Measurements from ENCODE around the gene ABCA12. TPM values are rescaled to one million over a fixed set of nuclear protein-coding genes. Genes with fewer than 3 reads are reported as not detected.
"Not testable (repeated sequence)": the region's sequence is repeated elsewhere in the genome, so short reads cannot be mapped to it uniquely, and the experiment has no call there.

Gene ABCA12
- total RNA-seq, 4 donors from 2014 or later = not detected

DNA sequence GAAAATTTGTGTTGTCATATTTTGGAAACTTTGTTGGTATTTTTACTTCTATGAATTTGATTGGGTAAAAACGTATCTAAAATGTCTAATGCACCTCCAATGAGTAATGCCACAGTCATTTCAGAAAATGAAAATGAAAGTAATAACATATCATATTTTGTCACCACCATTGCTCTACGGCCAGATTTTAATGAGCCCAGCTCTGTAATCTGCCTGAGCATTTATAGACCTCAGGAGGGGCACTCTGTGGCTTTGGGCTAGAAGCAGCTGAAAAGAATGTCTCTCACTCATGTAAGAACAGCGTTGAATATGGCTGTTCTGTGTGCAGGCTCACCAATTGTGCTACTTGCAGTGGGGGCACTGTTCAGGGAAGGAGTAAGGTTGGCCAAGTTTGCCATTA lies 32.7 kb upstream of the ABCA12 start:
- Histone ChIP-seq H3K4me1 (peaks cover 0 to 10% (median 0%) of the 10 kb centered on the region in 4 donors), H3K9me3 (no peaks in the 10 kb centered on the region), H3K27ac (no peak overlapping the region), H3K4me3 (peak overlapping the region in 2 of 4 donors; percentile 25 to 27), H3K36me3 (no peaks in the 10 kb centered on the region), H3K27me3 (no peaks in the 10 kb centered on the region)
- DNase-seq (ENCODE audit: low spot score in 2 of 2) = no peak
- no peak for TF ChIP-seq POLR2A (IDR thresholded peaks at IDR 0.05)
- TF ChIP-seq, protein P1, sequence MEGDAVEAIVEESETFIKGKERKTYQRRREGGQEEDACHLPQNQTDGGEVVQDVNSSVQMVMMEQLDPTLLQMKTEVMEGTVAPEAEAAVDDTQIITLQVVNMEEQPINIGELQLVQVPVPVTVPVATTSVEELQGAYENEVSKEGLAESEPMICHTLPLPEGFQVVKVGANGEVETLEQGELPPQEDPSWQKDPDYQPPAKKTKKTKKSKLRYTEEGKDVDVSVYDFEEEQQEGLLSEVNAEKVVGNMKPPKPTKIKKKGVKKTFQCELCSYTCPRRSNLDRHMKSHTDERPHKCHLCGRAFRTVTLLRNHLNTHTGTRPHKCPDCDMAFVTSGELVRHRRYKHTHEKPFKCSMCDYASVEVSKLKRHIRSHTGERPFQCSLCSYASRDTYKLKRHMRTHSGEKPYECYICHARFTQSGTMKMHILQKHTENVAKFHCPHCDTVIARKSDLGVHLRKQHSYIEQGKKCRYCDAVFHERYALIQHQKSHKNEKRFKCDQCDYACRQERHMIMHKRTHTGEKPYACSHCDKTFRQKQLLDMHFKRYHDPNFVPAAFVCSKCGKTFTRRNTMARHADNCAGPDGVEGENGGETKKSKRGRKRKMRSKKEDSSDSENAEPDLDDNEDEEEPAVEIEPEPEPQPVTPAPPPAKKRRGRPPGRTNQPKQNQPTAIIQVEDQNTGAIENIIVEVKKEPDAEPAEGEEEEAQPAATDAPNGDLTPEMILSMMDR (IDR thresholded peaks at IDR 0.05) = no peak
- no peak for TF ChIP-seq EP300 (IDR thresholded peaks at IDR 0.05)
- 34 to 35% methylated on average over 3 of the region's 3 CpGs for WGBS, 2 donors

GRCh38 chr2:215166505-215166904 lies 28.1 kb upstream of the ABCA12 start:
- WGBS, 2 donors = 50 to 77% methylated on average over 2 of the region's 2 CpGs
- not testable (repeated sequence) for H3K4me3 ChIP-seq; DNase-seq (ENCODE audit: low spot score in 2 of 2)

GRCh38 chr2:215163319-215163718 lies 24.9 kb upstream of the ABCA12 start:
- H3K4me1 ChIP-seq; H3K27me3 ChIP-seq; DNase-seq (ENCODE audit: low spot score in 2 of 2); H3K4me3 ChIP-seq; H3K36me3 ChIP-seq; H3K27ac ChIP-seq; H3K9me3 ChIP-seq: not testable (repeated sequence)
- WGBS, 2 donors = 94 to 98% methylated on average over 8 to 29 of the region's 31 CpGs

More at GRCh38 chr2:215166505-215166904, 28.1 kb upstream of the ABCA12 start:
- not testable (repeated sequence) for H3K27ac ChIP-seq, H3K27me3 ChIP-seq, H3K9me3 ChIP-seq, H3K36me3 ChIP-seq, H3K4me1 ChIP-seq

DNA sequence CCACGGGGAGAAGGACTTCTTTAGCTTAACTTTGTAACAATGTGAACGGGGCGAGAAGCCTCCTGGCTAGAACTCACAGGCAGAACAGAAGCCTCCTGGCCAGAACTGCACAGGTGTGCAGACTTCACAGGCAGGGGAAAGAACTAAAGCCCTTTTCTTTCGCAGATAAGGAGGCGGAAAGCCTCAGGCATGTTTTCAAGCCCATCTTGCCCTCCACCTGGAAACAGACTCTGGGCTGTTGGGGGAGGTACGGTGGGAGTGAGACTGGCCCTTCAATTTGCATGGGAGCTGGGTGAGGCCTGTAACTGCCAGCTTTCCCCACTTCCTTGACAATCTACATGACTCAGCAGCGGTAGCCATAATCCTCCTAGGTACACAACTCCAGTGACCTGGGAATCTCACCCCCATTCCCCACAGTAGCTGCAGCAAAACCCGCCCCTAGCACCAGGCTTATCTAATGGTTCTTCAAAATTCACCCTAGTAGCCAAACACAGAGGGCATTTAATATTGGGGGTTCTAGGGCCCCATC lies 22.9 kb upstream of the ABCA12 start:
- H3K36me3 ChIP-seq = no peaks in the 10 kb centered on the region
- DNase-seq (ENCODE audit: low spot score in 2 of 2) = no peak
- H3K9me3 ChIP-seq = peaks cover 0 to 7% (median 0%) of the 10 kb centered on the region in 4 donors
- H3K4me3 ChIP-seq = no peak overlapping the region
- WGBS, 2 donors = 89 to 96% methylated on average over 8 of the region's 8 CpGs
- no peak overlapping the region for H3K27ac ChIP-seq
- H3K27me3 ChIP-seq = no peaks in the 10 kb centered on the region
- TF ChIP-seq, protein P1 (IDR thresholded peaks at IDR 0.05) = no peak
- TF ChIP-seq POLR2A (IDR thresholded peaks at IDR 0.05) (no peak), EP300 (IDR thresholded peaks at IDR 0.05) (no peak)
- no peaks in the 10 kb centered on the region for H3K4me1 ChIP-seq

- H3K9me3 ChIP-seq = peaks cover 0 to 7% (median 0%) of the 10 kb centered on the region in 4 donors
- no peaks in the 10 kb centered on the region for H3K27me3 ChIP-seq
- WGBS, 2 donors = 85 to 95% methylated on average over 1 of the region's 1 CpG
- no peak for DNase-seq (ENCODE audit: low spot score in 2 of 2)
- no peaks in the 10 kb centered on the region for H3K4me1 ChIP-seq
- H3K36me3 ChIP-seq = no peaks in the 10 kb centered on the region
- H3K4me3 ChIP-seq = no peak overlapping the region
- TF ChIP-seq, protein P1 (IDR thresholded peaks at IDR 0.05) = no peak
- no peak for TF ChIP-seq POLR2A (IDR thresholded peaks at IDR 0.05)
- TF ChIP-seq EP300 (IDR thresholded peaks at IDR 0.05) = no peak
- H3K27ac ChIP-seq = no peak overlapping the region
These were observed 21.7 kb upstream of the ABCA12 start for GRCh38 chr2:215160081-215160480.

DNA sequence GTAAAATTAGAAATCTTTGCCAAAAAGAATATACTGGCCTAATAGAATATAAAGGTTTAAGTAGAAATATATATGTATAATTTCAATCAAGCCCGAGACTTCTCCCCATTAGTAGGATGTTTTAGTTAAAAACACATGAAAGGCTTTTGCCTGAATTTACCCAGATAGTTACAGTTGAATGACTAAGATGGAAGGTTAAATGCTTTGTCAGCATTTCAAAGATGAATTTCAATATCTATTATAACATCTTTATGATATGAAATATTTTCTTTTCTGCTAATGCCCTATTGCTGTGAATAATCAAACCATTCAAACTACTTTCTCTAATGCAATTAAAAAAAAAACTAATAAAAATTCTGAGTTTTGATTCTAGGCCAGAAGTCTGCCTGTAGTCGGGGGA lies 18.0 kb upstream of the ABCA12 start:
- H3K4me3 ChIP-seq = no peak overlapping the region
- no peak overlapping the region for H3K27ac ChIP-seq
- no peaks in the 10 kb centered on the region for H3K36me3 ChIP-seq
- TF ChIP-seq EP300 (IDR thresholded peaks at IDR 0.05) = no peak
- no peak for TF ChIP-seq POLR2A (IDR thresholded peaks at IDR 0.05)
- TF ChIP-seq, protein P1 (IDR thresholded peaks at IDR 0.05) = no peak
- no peaks in the 10 kb centered on the region for H3K27me3 ChIP-seq
- 78 to 84% methylated on average over 2 of the region's 2 CpGs for WGBS, 2 donors
- H3K4me1 ChIP-seq = no peaks in the 10 kb centered on the region
- DNase-seq (ENCODE audit: low spot score in 2 of 2) = no peak
- no peaks in the 10 kb centered on the region for H3K9me3 ChIP-seq

All from tibial nerve (tissue), 4 donors.